ENCODE data around the gene CD300LG. TPM values are rescaled to one million over a fixed set of nuclear protein-coding genes. Genes with fewer than 3 reads are reported as not detected.
A peak's percentile ranks its signal among the peaks of the same experiment; 100 is the strongest.
"Not testable (repeated sequence)": the region's sequence is repeated elsewhere in the genome, so short reads cannot be mapped to it uniquely, and the experiment has no call there.

The CD300LG gene
- total RNA-seq, 1 donor from 2014 or later: not detected

DNA sequence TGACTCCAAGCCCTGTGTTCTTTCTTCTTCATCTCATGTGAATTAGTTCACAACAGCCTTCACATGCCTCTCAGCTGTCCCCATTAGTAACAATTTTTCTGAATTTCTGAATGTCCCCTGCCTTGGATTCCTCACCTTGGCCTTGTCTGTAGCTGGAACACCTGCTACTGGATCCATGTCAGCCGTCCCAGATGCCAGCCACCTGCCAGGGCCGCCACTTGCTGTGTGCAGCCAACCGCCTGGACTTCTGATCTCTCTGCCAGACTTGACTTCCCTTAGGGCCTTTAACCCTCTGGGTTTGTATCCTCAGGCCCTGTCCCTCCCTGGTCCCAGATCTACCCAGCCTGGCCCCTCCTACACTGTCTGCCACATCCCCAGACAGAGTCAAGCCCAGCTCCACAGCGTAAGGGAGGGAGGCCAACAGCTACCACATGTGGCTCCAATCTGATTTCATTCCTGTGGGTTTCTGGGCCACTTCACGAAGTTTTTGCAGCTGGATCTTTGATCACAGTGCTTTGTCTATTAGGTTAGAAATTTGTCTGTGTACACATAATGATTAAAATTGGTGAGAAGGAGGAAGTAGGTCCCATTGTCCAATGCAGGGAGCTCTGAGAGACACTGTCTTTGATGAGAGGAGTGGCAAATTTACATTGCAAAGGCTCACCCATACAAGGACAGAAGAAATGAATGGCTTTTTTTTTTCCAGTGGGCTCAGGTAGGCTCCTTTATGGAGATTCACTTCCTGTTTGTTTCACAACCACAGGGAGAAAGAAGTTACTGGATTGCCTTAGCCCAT lies 45.1 kb downstream of the CD300LG start:
- DNase-seq (ENCODE audit: low read depth): no peak
- TF ChIP-seq, protein P1, sequence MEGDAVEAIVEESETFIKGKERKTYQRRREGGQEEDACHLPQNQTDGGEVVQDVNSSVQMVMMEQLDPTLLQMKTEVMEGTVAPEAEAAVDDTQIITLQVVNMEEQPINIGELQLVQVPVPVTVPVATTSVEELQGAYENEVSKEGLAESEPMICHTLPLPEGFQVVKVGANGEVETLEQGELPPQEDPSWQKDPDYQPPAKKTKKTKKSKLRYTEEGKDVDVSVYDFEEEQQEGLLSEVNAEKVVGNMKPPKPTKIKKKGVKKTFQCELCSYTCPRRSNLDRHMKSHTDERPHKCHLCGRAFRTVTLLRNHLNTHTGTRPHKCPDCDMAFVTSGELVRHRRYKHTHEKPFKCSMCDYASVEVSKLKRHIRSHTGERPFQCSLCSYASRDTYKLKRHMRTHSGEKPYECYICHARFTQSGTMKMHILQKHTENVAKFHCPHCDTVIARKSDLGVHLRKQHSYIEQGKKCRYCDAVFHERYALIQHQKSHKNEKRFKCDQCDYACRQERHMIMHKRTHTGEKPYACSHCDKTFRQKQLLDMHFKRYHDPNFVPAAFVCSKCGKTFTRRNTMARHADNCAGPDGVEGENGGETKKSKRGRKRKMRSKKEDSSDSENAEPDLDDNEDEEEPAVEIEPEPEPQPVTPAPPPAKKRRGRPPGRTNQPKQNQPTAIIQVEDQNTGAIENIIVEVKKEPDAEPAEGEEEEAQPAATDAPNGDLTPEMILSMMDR (IDR thresholded peaks at IDR 0.05; ENCODE audit: insufficient read depth, low read length, poor library complexity, severe bottlenecking): no peak
- Histone ChIP-seq H3K4me3 (ENCODE audit: low read depth, low read length) (no peak overlapping the region), H3K27me3 (ENCODE audit: control insufficient read depth, insufficient read depth, low read length) (no peaks in the 10 kb centered on the region), H3K36me3 (ENCODE audit: control insufficient read depth, insufficient read depth, low read length) (no peaks in the 10 kb centered on the region)

DNA sequence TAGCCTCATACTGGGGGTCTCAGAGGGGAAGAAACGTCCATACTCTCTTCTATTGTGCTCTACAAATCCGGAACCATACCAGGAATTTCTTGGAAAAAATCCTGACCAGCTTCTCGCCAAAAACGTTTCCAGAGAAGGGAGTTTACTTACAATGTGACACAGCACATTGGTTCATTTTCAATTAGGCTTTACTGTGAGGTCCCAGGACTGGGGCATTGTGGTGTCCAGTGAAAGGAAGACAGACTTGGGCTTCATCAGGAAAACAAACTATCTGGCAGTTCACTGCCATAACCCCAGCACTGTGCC lies 45.6 kb downstream of the CD300LG start:
- TF ChIP-seq, protein P1 (IDR thresholded peaks at IDR 0.05; ENCODE audit: insufficient read depth, low read length, poor library complexity, severe bottlenecking): no peak
- no peaks in the 10 kb centered on the region for H3K27me3 ChIP-seq (ENCODE audit: control insufficient read depth, insufficient read depth, low read length)
- H3K4me3 ChIP-seq (ENCODE audit: low read depth, low read length): no peak overlapping the region
- DNase-seq (ENCODE audit: low read depth): no peak
- no peaks in the 10 kb centered on the region for H3K36me3 ChIP-seq (ENCODE audit: control insufficient read depth, insufficient read depth, low read length)

DNA sequence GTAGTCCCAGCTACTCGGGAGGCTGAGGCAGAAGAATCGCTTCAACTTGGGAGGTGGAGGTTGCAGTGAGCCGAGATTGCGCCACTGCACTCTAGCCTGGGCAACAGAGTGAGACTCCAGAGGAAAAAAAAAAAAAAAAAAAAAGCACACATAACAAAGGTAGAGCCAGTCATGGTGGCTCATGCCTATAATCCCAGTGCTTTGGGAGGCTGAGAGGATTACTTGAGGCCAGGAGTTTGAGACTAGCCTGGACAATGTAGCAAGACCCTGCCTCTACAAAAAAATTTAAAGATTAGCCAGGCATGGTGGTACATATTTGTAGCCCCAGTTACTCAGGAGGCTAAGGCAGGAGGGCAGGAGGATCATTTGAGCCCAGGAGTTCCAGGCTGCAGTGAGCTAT lies 47.5 kb downstream of the CD300LG start:
- not testable (repeated sequence) for DNase-seq (ENCODE audit: low read depth); H3K36me3 ChIP-seq (ENCODE audit: control insufficient read depth, insufficient read depth, low read length); H3K4me3 ChIP-seq (ENCODE audit: low read depth, low read length); H3K27me3 ChIP-seq (ENCODE audit: control insufficient read depth, insufficient read depth, low read length)

DNA sequence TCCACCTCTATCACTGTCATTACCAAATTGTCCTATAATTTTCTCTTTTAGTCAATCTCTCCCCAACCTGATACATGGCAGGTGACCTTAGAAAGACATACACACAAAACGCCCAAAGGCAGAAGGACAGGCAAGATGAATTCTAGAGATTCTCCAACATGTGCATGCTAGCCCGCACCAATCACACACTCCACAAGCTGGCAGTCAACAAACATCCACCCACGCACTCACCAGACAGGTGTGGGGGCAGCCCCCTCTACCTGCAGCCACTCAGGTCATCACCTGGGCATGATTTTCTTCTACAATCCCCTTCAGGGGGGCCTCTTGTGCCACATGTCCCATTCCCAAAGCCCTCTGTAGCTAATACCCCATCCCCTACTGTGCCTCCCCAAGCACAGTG lies 50.9 kb downstream of the CD300LG start:
- H3K27me3 ChIP-seq (ENCODE audit: control insufficient read depth, insufficient read depth, low read length): no peaks in the 10 kb centered on the region
- TF ChIP-seq, protein P1 (IDR thresholded peaks at IDR 0.05; ENCODE audit: insufficient read depth, low read length, poor library complexity, severe bottlenecking): no peak
- no peaks in the 10 kb centered on the region for H3K36me3 ChIP-seq (ENCODE audit: control insufficient read depth, insufficient read depth, low read length)
- no peak for DNase-seq (ENCODE audit: low read depth)
- H3K4me3 ChIP-seq (ENCODE audit: low read depth, low read length): no peak overlapping the region

DNA sequence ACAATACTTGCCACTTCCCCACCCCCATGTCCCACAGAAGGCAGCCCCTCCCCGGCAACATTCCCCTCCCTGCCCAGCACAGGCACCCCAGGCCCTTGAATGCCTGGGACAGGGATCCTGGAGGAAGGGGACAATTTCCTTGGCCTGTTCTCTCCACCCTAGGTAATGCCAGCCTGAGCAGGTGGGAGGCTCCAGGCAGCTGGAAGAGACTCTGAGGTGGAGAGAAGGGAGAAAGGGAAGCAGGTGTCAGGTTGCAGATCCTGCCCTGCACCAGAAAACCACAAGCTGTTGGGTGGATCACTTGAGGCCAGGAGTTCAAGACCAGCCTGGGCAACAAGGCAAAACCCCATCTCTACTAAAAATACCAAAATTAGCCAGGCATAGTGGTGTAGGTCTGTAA lies 51.5 kb downstream of the CD300LG start:
- TF ChIP-seq, protein P1 (IDR thresholded peaks at IDR 0.05; ENCODE audit: insufficient read depth, low read length, poor library complexity, severe bottlenecking): no peak
- no peak for DNase-seq (ENCODE audit: low read depth)
- Histone ChIP-seq H3K27me3 (ENCODE audit: control insufficient read depth, insufficient read depth, low read length) (no peaks in the 10 kb centered on the region), H3K4me3 (ENCODE audit: low read depth, low read length) (no peak overlapping the region), H3K36me3 (ENCODE audit: control insufficient read depth, insufficient read depth, low read length) (no peaks in the 10 kb centered on the region)

DNA sequence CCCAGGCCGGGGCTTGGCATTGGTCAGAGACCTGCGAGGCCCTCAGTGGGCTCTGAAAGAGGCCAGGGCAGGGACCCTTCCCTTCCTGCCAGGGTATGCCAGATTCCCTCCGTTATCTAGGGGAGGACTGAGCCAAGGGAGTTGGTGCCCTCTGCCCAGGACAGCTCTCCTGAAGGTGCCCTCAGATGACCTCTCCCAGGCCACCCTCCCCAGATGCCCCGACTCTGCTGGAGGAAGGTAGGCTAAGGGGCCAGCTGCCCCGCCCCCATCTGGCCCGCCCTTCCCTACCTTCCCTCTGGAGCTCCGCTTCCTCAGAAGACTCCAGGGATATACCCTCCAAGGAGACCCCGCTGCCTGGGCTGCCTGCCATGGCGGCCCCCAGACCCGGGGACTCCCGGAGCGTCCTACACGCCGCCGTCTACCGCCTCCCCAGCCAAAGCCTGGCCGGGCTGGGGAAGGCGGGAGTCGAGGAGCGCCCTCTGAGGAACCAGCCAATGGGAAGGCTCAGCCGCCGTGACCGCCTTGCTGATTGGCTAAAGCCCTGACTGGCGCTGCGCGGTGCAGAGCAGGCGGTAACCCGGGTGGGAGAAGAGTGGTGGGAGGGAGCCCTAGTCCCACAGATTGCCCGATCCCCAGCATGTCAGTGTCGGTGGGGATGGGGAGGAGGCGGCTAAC lies 53.3 kb downstream of the CD300LG start:
- H3K27me3 ChIP-seq (ENCODE audit: control insufficient read depth, insufficient read depth, low read length): no peaks in the 10 kb centered on the region
- H3K4me3 ChIP-seq (ENCODE audit: low read depth, low read length): peak overlapping the region; percentile 35
- no peaks in the 10 kb centered on the region for H3K36me3 ChIP-seq (ENCODE audit: control insufficient read depth, insufficient read depth, low read length)
- TF ChIP-seq, protein P1 (IDR thresholded peaks at IDR 0.05; ENCODE audit: insufficient read depth, low read length, poor library complexity, severe bottlenecking): no peak
- no peak for DNase-seq (ENCODE audit: low read depth)

Data from kidney epithelial cell (primary cell).